ENCODE measurements around the gene SERPINB6.

- TF ChIP-seq EZH2 (IDR thresholded peaks at IDR 0.05; ENCODE audit: borderline replicate concordance, low read length), result no peak
- TF ChIP-seq CTCF (IDR thresholded peaks at IDR 0.05; ENCODE audit: low read length), result no peak
Observed at GRCh38 chr6:2937627-2938003, 33.8 kb downstream of the SERPINB6 start.
